HEK293 (cell line): Measurements from ENCODE around the gene OCRL.
"Not testable (repeated sequence)": the region's sequence is repeated elsewhere in the genome, so short reads cannot be mapped to it uniquely, and the experiment has no call there.

Experiments
- CTCF ChIA-PET: fragments of 350-600 bp; formaldehyde crosslinking; extraction: SDS; loops from one replicate; lab custom pipeline; 2021; ENCODE audit warnings: antibody characterized with exemption; lab: Yijun Ruan, JAX
- POLR2A ChIA-PET: fragments of 300-600 bp; formaldehyde crosslinking; extraction: SDS; loops from one replicate; lab custom pipeline; 2020; ENCODE audit warnings: antibody characterized with exemption, inconsistent platforms; lab: Yijun Ruan, JAX
- H3K27ac ChIP-seq: fragments of 200-500 bp; sonication (Bioruptor generic); 2 replicates; pipeline ENCODE4 v1.5.1; 2014; ENCODE audit warnings: low read depth, low read length, control low read depth, inconsistent platforms; ENCODE audit errors: extremely low read depth
- H3K36me3 ChIP-seq, 2 experiments: fragments of 200-500 bp in 1 of 2; sonication (Bioruptor generic) in 1 of 2; 1 replicate in 1 of 2; 2 replicates in 1 of 2; pipeline ENCODE4 v1.5.1; 2014 to 2017; ENCODE audit warnings: inconsistent platforms in 2 of 2, low read length in 2 of 2; ENCODE audit not compliant: control insufficient read depth in 2 of 2, insufficient read depth in 1 of 2
- H3K4me1 ChIP-seq: fragments of 200-500 bp; sonication (Bioruptor generic); 2 replicates; pipeline ENCODE4 v1.5.1; 2014; ENCODE audit warnings: mild to moderate bottlenecking, low read length, inconsistent platforms; ENCODE audit not compliant: control insufficient read depth, insufficient read depth
- H3K4me3 ChIP-seq: 2 replicates; pipeline ENCODE4 v1.5.1; 2011; ENCODE audit warnings: low read depth, mild to moderate bottlenecking, control low read depth, low read length, moderate library complexity
- H3K9me3 ChIP-seq: fragments of 200-500 bp; sonication (Bioruptor generic); 2 replicates; pipeline ENCODE4 v1.5.1; 2014; ENCODE audit warnings: low read depth, low read length, inconsistent platforms; ENCODE audit not compliant: control insufficient read depth, insufficient read depth
- HOXC10 ChIP-seq: sonication (generic); formaldehyde crosslinking; IDR thresholded peaks from 2 replicates; pipeline ENCODE4 v1.8.1; 2023; ENCODE audit warnings: mild to moderate bottlenecking, missing genetic modification reagents
- IKZF3 ChIP-seq: fragments of 450-650 bp; IDR thresholded peaks from 2 replicates; pipeline ENCODE4 v1.5.0; 2018; ENCODE audit warnings: missing biosample characterization, mild to moderate bottlenecking, missing genetic modification characterization, moderate library complexity
- KLF1 ChIP-seq: fragments of 450-650 bp; formaldehyde crosslinking; IDR thresholded peaks from 2 replicates; pipeline ENCODE4 v1.5.1; 2016; ENCODE audit warnings: missing biosample characterization, missing genetic modification characterization
- KLF16 ChIP-seq: fragments of 450-650 bp; formaldehyde crosslinking; IDR thresholded peaks from 2 replicates; pipeline ENCODE4 v1.5.1; 2017; ENCODE audit warnings: missing biosample characterization, missing genetic modification characterization
- PATZ1 ChIP-seq: fragments of 450-650 bp; formaldehyde crosslinking; IDR thresholded peaks from 2 replicates; pipeline ENCODE4 v1.5.1; 2016; ENCODE audit warnings: missing biosample characterization, missing genetic modification characterization
- ZBTB17 ChIP-seq: fragments of 450-650 bp; formaldehyde crosslinking; IDR thresholded peaks from 2 replicates; pipeline ENCODE4 v1.5.1; 2016; ENCODE audit warnings: missing biosample characterization, missing genetic modification characterization
- ZBTB48 ChIP-seq: fragments of 450-650 bp; formaldehyde crosslinking; IDR thresholded peaks from 2 replicates; pipeline ENCODE4 v1.5.1; 2016; ENCODE audit warnings: missing biosample characterization, missing genetic modification characterization
- ZFP37 ChIP-seq: fragments of 450-650 bp; formaldehyde crosslinking; IDR thresholded peaks from 2 replicates; pipeline ENCODE4 v1.5.1; 2016; ENCODE audit warnings: missing biosample characterization, missing genetic modification characterization
- ZNF133 ChIP-seq: fragments of 450-650 bp; formaldehyde crosslinking; IDR thresholded peaks from 2 replicates; pipeline ENCODE4 v1.5.1; 2016; ENCODE audit warnings: missing biosample characterization, missing genetic modification characterization
- ZNF138 ChIP-seq: fragments of 450-650 bp; formaldehyde crosslinking; IDR thresholded peaks from 2 replicates; pipeline ENCODE4 v1.5.1; 2016; ENCODE audit warnings: missing biosample characterization, missing genetic modification characterization, borderline replicate concordance
- ZNF146 ChIP-seq: fragments of 450-650 bp; formaldehyde crosslinking; IDR thresholded peaks from 2 replicates; pipeline ENCODE4 v1.5.1; 2016; ENCODE audit warnings: missing biosample characterization, missing genetic modification characterization
- ZNF174 ChIP-seq: fragments of 450-650 bp; formaldehyde crosslinking; IDR thresholded peaks from 2 replicates; pipeline ENCODE4 v1.5.0; 2017; ENCODE audit warnings: missing biosample characterization, mild to moderate bottlenecking, missing genetic modification characterization
- ZNF18 ChIP-seq: fragments of 450-650 bp; formaldehyde crosslinking; IDR thresholded peaks from 2 replicates; pipeline ENCODE4 v1.5.1; 2016; ENCODE audit warnings: missing biosample characterization, missing genetic modification characterization
- ZNF223 ChIP-seq: fragments of 450-650 bp; formaldehyde crosslinking; IDR thresholded peaks from 2 replicates; pipeline ENCODE4 v1.5.1; 2016; ENCODE audit warnings: missing biosample characterization, missing genetic modification characterization
- ZNF23 ChIP-seq: fragments of 450-650 bp; formaldehyde crosslinking; IDR thresholded peaks from 2 replicates; pipeline ENCODE4 v1.5.1; 2016; ENCODE audit warnings: missing biosample characterization, missing genetic modification characterization, borderline replicate concordance
- ZNF426 ChIP-seq: fragments of 450-650 bp; formaldehyde crosslinking; IDR thresholded peaks from 2 replicates; pipeline ENCODE4 v1.5.1; 2017; ENCODE audit warnings: missing biosample characterization, missing genetic modification characterization, mild to moderate bottlenecking, inconsistent platforms, moderate library complexity
- ZNF449 ChIP-seq: fragments of 450-650 bp; formaldehyde crosslinking; IDR thresholded peaks from 2 replicates; pipeline ENCODE4 v1.5.1; 2017; ENCODE audit warnings: missing biosample characterization, mild to moderate bottlenecking, missing genetic modification characterization, moderate library complexity
- ZNF514 ChIP-seq: fragments of 450-650 bp; formaldehyde crosslinking; IDR thresholded peaks from 2 replicates; pipeline ENCODE4 v1.5.1; 2016; ENCODE audit warnings: missing biosample characterization, missing genetic modification characterization
- ZNF580 ChIP-seq: fragments of 450-650 bp; formaldehyde crosslinking; IDR thresholded peaks from 2 replicates; pipeline ENCODE4 v1.5.1; 2016; ENCODE audit warnings: missing biosample characterization, missing genetic modification characterization
- ZNF600 ChIP-seq: fragments of 450-650 bp; formaldehyde crosslinking; IDR thresholded peaks from 2 replicates; pipeline ENCODE4 v1.5.1; 2016; ENCODE audit warnings: missing biosample characterization, missing genetic modification characterization
- ZXDB ChIP-seq: fragments of 450-650 bp; formaldehyde crosslinking; IDR thresholded peaks from 2 replicates; pipeline ENCODE4 v1.5.1; 2016; ENCODE audit warnings: missing biosample characterization, missing genetic modification characterization

The OCRL gene

GRCh38 chrX:129572422-129572821 lies 32.4 kb downstream of the OCRL start:
- peaks cover 6 to 67% of the 10 kb centered on the region in 2 experiments for H3K36me3 ChIP-seq
- POLR2A ChIA-PET, result no interaction called here
- TF ChIP-seq ZNF426 (tag by site-specific recombination), result no peak
- TF ChIP-seq ZNF449 (tag by site-specific recombination), result no peak
- TF ChIP-seq ZNF223, result no peak
- TF ChIP-seq PATZ1 (tag by site-specific recombination), result no peak
- TF ChIP-seq ZBTB48 (tag by site-specific recombination), result no peak
- TF ChIP-seq ZNF138, result no peak
- no peak for TF ChIP-seq ZXDB (tag by site-specific recombination)
- no peak for TF ChIP-seq ZFP37 (tag by site-specific recombination)
- TF ChIP-seq ZNF174 (tag by site-specific recombination), result no peak
- TF ChIP-seq ZNF600 (tag by site-specific recombination), result no peak
- no peak for TF ChIP-seq ZNF514 (tag by site-specific recombination)
- TF ChIP-seq ZNF133 (tag by site-specific recombination), result no peak
- TF ChIP-seq KLF16 (tag by site-specific recombination), result no peak
- TF ChIP-seq ZNF580 (tag by site-specific recombination), result no peak
- TF ChIP-seq ZNF18 (tag by site-specific recombination), result no peak
- no peak for TF ChIP-seq KLF1
- TF ChIP-seq ZNF23, result no peak
- TF ChIP-seq HOXC10 (CRISPR knock-in tag), result no peak
- TF ChIP-seq IKZF3 (tag by site-specific recombination), result no peak
- no peak for TF ChIP-seq ZBTB17
- no peaks in the 10 kb centered on the region for H3K4me1 ChIP-seq
- H3K4me3 ChIP-seq, result no peak overlapping the region
- CTCF ChIA-PET, result interaction anchor here (0.5 to 0.7 kb wide), 2 partner anchors 66 to 984 kb away, joined by 3 read pairs; no protein-coding TSS in a partner anchor
- H3K27ac ChIP-seq, result no peak overlapping the region
- H3K9me3 ChIP-seq, result no peaks in the 10 kb centered on the region; the same call in 1 of the 2 replicates

- peak; percentile 93 for TF ChIP-seq ZNF146 (tag by site-specific recombination)
- TF ChIP-seq, all 188 proteins: peak for 1; not testable (repeated sequence) for 187
- CTCF ChIA-PET, result not testable (repeated sequence)
These were observed 33.6 kb downstream of the OCRL start for GRCh38 chrX:129573652-129574051.

More at GRCh38 chrX:129573652-129574051, 33.6 kb downstream of the OCRL start:
- H3K4me3 ChIP-seq, H3K4me1 ChIP-seq, H3K27ac ChIP-seq, H3K9me3 ChIP-seq, POLR2A ChIA-PET: not testable (repeated sequence)
- peaks cover 7 to 64% of the 10 kb centered on the region in 2 experiments for H3K36me3 ChIP-seq
